ENCODE results near the gene PRXL2A. TPM values are rescaled to one million over a fixed set of nuclear protein-coding genes. Genes with fewer than 3 reads are reported as not detected.
A peak's percentile ranks its signal among the peaks of the same experiment; 100 is the strongest.

Gene PRXL2A
- total and polyA plus RNA-seq, 10 of the 15 experiments (the other 5 are each of a cell fraction or from before 2014, with no cell fraction given): 2.8 to 15.6 (median 11.1) TPM

- TF ChIP-seq ZBTB4 (CRISPR knock-in tag; IDR thresholded peaks at IDR 0.05) (no peak), YY1 (IDR thresholded peaks at IDR 0.05; ENCODE audit: low read depth, low read length) (peak; percentile 83), BMI1 (IDR thresholded peaks at IDR 0.05; ENCODE audit: borderline replicate concordance) (no peak), BACH1 (IDR thresholded peaks at IDR 0.05; ENCODE audit: borderline replicate concordance) (no peak), ZNF592 (IDR thresholded peaks at IDR 0.05) (0 out of 2 replicates have a peak, but pooled peaks have one; percentile 62), POLR2A (IDR thresholded peaks at IDR 0.05; ENCODE audit: low read depth, low read length) (no peak), IRF3 (IDR thresholded peaks at IDR 0.05) (no peak), SMC3 (IDR thresholded peaks at IDR 0.05; ENCODE audit: borderline replicate concordance, low read length) (peak; percentile 98), REST (IDR thresholded peaks at IDR 0.05; ENCODE audit: low read depth, low read length) (no peak), RAD51 (IDR thresholded peaks at IDR 0.05) (no peak), HDGF (IDR thresholded peaks at IDR 0.05) (no peak), SREBF2 (IDR thresholded peaks at IDR 0.05; ENCODE audit: low read length) (no peak), ZNF622 (IDR thresholded peaks at IDR 0.05) (no peak), ZNF384 (IDR thresholded peaks at IDR 0.05; ENCODE audit: borderline replicate concordance, low read depth, low read length) (no peak), NFIC (IDR thresholded peaks at IDR 0.05; ENCODE audit: low read depth, low read length) (no peak), NR2F1 (conservative IDR thresholded peaks at IDR 0.05) (no peak), JUNB (IDR thresholded peaks at IDR 0.05) (no peak), USF2 (IDR thresholded peaks at IDR 0.05; ENCODE audit: borderline replicate concordance, low read depth, low read length) (no peak), POLR2AphosphoS5 (IDR thresholded peaks at IDR 0.05; ENCODE audit: low read length) (no peak)
Measured at GRCh38 chr10:80444646-80445319, 36.4 kb downstream of the PRXL2A start (continued).

Measured in GM12878 (cell line).